OCI-LY3 (cell line): Measurements from ENCODE around the gene PPP1R15B.

ENCODE experiments used
- CTCF ChIP-seq: fragments of 200-600, 300-600 bp; sonication (generic); IDR thresholded peaks from 2 replicates; pipeline ENCODE4 v1.5.1; 2014; ENCODE audit warnings: antibody characterized with exemption, low read length, low read depth
- EZH2phosphoT487 ChIP-seq: fragments of 200-600 bp; shearing (Covaris generic); IDR thresholded peaks from 2 replicates; pipeline ENCODE4 v1.6.1; 2018; ENCODE audit warnings: antibody characterized with exemption, mixed run types, low read depth

GRCh38 chr1:204448991-204449677 is 37.5 kb upstream of the PPP1R15B start:
- TF ChIP-seq CTCF (no peak), EZH2phosphoT487 (no peak)
